ENCODE data around the gene CCNA1. TPM values are rescaled to one million over a fixed set of nuclear protein-coding genes. Genes with fewer than 3 reads are reported as not detected.

CCNA1 gene
- polyA plus RNA-seq (ENCODE audit: insufficient read length), result 0.54 TPM

- no peak for DNase-seq (ENCODE audit: low read depth)
Observed at GRCh38 chr13:36432106-36432544, at the start of gene CCNA1. Gene CCNA1 (plus strand): TSS chr13:36432495. CDS start chr13:36433057, 562 bp downstream.

GRCh38 chr13:36385489-36385888, 46.8 kb upstream of the CCNA1 start:
- no peak for DNase-seq (ENCODE audit: low read depth)

GRCh38 chr13:36395280-36395679, 37.0 kb upstream of the CCNA1 start:
- peak; percentile 43 for DNase-seq (ENCODE audit: low read depth)

- no peak for DNase-seq (ENCODE audit: low read depth)
Observed at GRCh38 chr13:36405151-36405550, 27.1 kb upstream of the CCNA1 start.

- no peak for DNase-seq (ENCODE audit: low read depth)
Observed at GRCh38 chr13:36412736-36413135, 19.6 kb upstream of the CCNA1 start.

GRCh38 chr13:36413161-36413560, 19.1 kb upstream of the CCNA1 start:
- DNase-seq (ENCODE audit: low read depth), result no peak

- no peak for DNase-seq (ENCODE audit: low read depth)
Observed at GRCh38 chr13:36414461-36414860, 17.8 kb upstream of the CCNA1 start.

- no peak for DNase-seq (ENCODE audit: low read depth)
Observed at GRCh38 chr13:36417331-36417730, 15.0 kb upstream of the CCNA1 start.

GRCh38 chr13:36418022-36418805, 14.1 kb upstream of the CCNA1 start:
- no peak for DNase-seq (ENCODE audit: low read depth)

- DNase-seq (ENCODE audit: low read depth), result peak; percentile 48
Observed at GRCh38 chr13:36420437-36420891, 11.8 kb upstream of the CCNA1 start.

- no peak for DNase-seq (ENCODE audit: low read depth)
Observed at GRCh38 chr13:36421447-36421846, 10.8 kb upstream of the CCNA1 start.

GRCh38 chr13:36428086-36428485, 4.2 kb upstream of the CCNA1 start:
- no peak for DNase-seq (ENCODE audit: low read depth)

- DNase-seq (ENCODE audit: low read depth), result no peak
Observed at GRCh38 chr13:36430247-36431203, 1.8 kb upstream of the CCNA1 start.

- DNase-seq (ENCODE audit: low read depth), result no peak
Observed at GRCh38 chr13:36431204-36432105, 840 bp upstream of the CCNA1 start.

GRCh38 chr13:36436811-36437210, 4.5 kb downstream of the CCNA1 start:
- no peak for DNase-seq (ENCODE audit: low read depth)

GRCh38 chr13:36438594-36439483, 6.5 kb downstream of the CCNA1 start:
- DNase-seq (ENCODE audit: low read depth), result no peak

GRCh38 chr13:36445278-36445677, 13.0 kb downstream of the CCNA1 start:
- DNase-seq (ENCODE audit: low read depth), result no peak

- no peak for DNase-seq (ENCODE audit: low read depth)
Observed at GRCh38 chr13:36445891-36446351, 13.6 kb downstream of the CCNA1 start.

GRCh38 chr13:36447501-36447900, 15.2 kb downstream of the CCNA1 start:
- DNase-seq (ENCODE audit: low read depth), result no peak

GRCh38 chr13:36450534-36450933, 18.2 kb downstream of the CCNA1 start:
- DNase-seq (ENCODE audit: low read depth), result no peak
